ENCODE data around the gene CHCT1.
"Not testable (repeated sequence)": the region's sequence is repeated elsewhere in the genome, so short reads cannot be mapped to it uniquely, and the experiment has no call there.

CHCT1 gene

DNA sequence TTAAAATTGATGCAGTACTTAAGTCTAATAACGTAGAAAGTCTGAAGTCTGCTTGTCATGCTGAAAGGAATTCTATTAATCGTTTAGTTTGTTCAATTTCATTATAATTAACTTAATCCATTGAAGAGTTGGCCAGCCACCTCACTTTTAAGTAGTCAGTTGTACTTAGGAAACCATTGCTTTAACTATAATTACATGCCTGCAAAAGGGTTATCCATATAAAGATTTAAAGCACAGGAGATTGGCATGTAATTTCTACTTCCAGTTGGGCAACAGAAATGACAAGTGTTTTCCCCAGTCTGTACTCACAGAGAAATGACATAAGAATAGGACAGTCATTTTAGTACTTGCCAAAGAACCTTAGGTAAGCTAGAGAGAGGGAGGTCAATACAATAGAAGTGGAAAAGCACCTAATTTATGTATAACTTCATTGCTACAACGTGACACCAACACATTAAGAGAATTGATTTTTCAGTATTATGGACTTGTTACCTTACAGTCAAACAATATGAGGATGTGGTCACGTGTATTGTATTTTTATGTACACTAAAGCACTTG lies 26.7 kb upstream of the CHCT1 start:
- DNase-seq = no peak
- intact Hi-C loops (cut with DNase I) = no loop called here

DNA sequence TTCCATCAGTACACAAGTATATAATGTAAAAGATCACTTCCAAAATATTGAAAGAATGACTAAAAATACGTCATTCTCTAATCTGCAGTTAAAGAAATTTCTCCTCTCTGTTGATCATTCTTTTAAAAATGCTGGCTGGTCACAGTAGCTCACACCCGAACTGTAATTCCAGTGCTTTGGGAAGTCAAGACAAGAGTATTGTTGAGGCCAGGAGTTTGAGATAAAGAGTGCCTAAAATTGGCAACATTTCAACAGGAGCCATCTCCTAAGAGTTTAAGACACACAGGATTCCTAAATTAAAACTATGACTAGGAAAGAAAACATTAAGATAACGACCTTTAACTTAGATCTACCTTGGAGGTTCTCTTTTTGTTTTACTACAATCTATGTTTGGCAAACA lies 25.9 kb upstream of the CHCT1 start:
- DNase-seq = no peak
- intact Hi-C loops (cut with DNase I) = no loop called here

DNA sequence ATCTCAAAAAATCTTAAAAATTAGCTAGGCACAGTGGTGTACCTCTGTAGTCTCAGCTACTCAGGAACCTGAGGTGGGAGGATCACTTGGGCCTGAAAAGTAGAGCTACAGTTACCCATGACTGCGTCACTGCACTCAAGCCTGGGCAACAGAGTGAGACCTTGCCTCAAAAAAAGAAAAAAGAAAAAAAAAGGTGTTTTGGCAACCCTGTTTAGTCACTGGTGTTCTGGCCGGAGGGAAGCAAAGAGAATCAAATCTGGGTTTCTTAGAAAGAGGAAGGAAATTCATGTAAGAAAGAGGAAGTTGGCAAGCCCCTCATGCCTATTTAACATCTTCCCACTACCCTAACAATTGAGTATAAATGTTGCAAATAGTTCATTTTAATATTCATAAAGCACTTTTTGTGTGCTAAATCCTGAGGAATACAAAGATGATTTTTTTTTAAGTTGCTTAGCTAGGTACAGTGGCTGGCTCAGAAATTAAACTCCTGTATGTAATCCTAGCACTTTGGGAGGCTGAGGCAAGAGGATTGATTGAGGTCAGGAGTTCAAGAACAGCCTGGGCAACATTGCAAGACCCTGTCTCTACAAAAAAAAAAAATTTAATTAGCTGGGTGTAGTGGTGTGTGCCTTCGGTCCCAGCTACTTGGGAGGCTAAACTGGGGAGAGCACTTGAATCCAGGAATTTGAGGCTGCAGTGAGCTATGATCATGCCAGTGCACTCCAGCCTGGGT lies 23.9 kb upstream of the CHCT1 start:
- DNase-seq = no peak
- intact Hi-C loops (cut with DNase I) = no loop called here

DNA sequence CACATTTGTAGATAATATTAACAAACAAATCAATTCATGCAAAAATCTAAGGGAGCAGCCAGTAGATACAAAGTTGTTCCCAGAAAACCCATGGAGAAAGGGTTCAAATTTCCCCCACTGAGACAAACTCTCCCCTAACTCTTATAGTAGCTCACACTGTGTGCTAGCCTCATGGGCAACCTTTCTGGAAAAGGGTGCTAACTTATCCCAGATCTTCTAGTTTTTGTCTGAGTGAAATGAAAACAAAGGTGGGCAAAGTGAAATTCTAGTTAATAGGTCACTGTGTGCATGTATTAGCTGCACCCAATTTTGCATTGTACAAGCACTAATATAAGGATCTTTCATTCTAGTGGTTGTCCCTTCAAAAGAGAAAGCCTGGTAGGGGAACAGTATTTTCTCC lies 20.5 kb upstream of the CHCT1 start:
- DNase-seq = no peak
- intact Hi-C loops (cut with DNase I) = no loop called here

DNA sequence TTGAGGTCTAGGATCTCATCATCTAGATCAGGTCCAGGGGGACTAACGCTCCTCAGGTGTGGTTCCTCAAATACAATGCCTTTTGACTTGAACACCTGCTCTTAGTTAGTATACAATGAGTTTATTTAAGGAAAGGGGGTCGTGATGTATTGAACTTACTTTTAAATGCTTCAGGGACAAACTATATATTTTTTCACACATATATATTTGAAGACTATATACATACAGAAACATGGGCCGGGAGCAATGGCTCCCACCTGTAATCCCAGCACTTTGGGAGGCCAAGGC lies 18.8 kb upstream of the CHCT1 start:
- intact Hi-C loops (cut with DNase I) = no loop called here

DNA sequence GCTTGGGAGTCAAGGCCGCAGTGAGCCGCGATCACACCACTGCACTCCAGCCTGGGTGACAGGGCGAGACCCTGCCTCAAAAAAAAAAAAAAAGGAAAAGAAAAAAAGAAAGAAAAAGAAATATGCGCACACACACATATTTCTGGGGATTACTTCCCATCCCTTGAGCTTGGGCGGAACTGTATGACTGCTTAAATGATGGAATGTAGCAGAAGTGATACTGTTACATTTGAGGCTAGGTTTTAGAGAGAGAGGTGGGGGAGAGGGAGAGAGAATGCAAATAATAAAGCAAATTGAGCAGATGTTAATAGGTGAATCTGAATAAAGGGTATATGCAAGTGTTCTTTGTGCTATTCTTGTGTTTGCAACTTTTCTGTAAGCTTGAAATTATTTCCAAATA lies 18.3 kb upstream of the CHCT1 start:
- no peak for DNase-seq
- intact Hi-C loops (cut with DNase I) = no loop called here

More for the DNA sequence above, 18.8 kb upstream of the CHCT1 start:
- DNase-seq = no peak

DNA sequence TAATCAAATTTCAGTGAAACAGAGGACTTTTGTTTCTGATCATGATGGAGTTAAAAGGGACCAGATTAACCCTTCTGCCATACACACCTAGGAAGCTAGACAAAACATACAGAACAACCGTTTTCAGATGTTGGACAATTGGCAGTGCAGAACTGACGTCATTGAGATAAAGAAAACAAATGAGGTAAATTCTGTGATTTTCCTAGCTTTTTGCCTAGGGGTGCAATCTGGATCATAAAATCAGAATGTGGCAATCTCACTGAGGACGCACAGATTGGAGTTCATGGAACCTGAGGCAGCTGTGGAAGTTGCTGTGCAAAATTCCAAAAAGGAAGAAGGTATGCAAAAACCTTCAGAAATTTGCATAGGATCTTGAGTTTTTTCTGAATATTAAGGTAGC lies 15.4 kb upstream of the CHCT1 start:
- intact Hi-C loops (cut with DNase I) = no loop called here
- peak in 1 of 42 donors; percentile 12 for DNase-seq

DNA sequence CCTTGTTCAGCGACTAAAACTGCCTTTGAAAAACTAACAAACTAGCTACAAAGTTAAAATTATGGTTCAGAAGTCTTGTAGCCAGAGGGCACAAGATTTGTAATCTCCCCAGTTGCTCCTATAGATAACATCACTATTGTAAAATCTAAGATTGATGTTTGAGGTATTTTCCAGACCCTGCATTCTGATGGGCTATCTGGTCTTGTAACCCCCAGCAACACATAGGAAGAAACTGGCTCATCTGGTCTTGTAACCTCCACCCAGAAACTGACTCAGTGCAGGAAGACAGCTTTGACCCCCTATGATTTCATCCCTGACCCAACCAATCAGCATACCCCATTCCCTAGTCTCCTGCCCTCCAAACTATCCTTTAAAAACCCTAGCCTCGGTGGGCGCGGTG lies 12.3 kb upstream of the CHCT1 start:
- intact Hi-C loops (cut with DNase I) = no loop called here
- no peak for DNase-seq

DNA sequence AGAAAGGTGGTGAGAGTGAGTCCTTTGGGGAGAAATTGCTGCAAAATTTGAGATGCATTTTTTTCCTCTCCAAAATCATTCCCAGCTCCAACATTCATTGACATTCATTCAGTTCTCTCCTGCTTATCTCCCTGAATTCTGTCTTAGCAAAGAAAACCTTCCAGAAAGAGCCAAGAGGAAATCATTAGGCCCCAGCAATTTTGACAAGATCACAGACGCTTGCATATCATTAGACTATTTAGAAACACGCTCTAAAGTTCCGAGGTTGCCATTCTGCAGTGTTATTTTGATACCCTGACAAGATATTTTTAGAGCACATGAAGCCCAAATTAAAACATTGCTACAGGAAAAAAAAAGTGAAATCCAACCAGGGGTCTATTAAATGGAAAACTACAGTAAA lies 9.6 kb upstream of the CHCT1 start:
- no peak for DNase-seq

DNA sequence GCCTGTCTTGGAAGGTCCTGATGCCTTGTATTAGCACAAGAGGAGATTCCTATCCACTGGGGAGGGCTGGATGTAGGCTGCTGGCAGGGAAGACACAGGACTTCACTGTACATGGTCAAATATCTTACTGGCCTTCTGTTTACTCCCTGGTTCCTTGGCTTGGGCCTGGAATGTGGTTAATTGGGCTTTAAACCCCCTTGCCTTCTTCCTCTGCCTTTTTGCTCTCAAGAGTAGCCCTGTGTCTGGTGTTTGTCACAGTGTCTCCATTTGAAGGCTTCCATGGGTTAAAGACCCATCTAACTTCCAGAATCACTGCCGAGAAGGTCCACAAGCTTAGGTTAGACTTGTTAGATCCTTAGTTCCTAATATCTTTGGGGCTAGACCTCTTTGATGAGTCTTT lies 7.1 kb upstream of the CHCT1 start:
- intact Hi-C loops (cut with DNase I) = no loop called here
- DNase-seq = no peak

More for the DNA sequence above, 9.6 kb upstream of the CHCT1 start:
- intact Hi-C loops (cut with DNase I) = no loop called here

DNA sequence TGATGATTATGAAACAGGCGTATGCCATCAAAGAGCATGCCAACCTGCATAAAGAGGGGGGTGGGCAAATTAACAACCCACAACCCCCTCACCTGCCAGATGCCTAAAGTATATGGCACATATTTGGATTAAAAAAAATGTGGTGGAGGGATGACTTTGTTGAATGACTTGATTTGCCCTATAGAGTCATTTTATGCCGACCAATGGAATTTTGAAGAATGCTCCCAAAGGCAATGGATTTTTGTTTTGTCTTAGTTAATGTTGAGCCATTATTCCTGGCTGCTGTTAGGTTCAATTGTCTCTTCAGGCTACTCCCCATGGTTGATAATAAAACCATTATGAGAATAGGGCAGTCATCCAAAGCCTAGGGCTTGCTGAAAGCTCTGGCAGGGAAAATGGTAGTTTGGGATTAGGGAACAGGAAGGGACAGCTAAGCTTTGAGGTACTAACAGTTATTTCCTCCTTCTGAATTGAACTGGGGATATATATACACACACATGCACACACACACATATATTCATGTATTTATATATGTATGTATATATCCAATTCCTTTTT lies 5.8 kb upstream of the CHCT1 start:
- intact Hi-C loops (cut with DNase I) = no loop called here
- peak in 13 of 42 donors; percentile 23 to 75 (median 38) for DNase-seq

DNA sequence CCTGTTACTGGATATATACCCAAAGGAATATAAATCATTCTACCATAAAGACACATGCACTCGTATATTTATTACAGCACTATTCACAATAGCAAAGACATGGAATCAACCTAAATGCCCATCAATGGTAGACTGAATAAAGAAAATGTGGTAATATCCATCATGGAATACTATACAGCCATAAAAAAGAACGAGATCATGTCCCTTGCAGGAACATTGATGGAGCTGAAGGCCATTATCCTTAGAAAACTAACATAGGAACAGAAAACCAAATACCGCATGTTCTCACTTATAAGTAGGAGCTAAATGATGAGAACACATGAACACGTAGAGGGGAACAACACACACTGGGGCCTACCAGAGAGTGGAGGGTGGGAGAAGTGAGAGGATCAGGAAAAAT lies 3.3 kb upstream of the CHCT1 start:
- DNase-seq; intact Hi-C loops (cut with DNase I): not testable (repeated sequence)

DNA sequence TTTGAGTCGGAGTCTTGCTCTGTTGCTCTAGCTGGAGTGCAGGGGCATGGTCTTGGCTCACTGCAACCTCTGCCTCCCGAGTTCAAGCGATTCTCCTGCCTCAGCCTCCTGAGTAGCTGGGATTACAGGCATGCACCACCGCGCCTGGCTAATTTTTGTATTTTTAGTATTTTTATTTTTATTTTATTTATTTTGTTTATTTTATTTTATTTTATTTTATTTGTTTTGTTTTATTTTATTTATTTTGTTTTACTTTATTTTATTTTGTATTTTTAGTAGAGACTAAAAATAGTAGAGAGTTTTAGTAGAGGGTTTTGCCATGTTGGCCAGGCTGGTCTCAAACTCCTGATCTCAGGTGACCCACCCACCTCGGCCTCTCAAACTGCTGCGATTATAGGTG lies 2.4 kb upstream of the CHCT1 start:
- DNase-seq = not testable (repeated sequence)
- intact Hi-C loops (cut with DNase I) = loop anchor here (10.0 kb wide), 1 partner anchor 215 kb away; no protein-coding TSS in a partner anchor

DNA sequence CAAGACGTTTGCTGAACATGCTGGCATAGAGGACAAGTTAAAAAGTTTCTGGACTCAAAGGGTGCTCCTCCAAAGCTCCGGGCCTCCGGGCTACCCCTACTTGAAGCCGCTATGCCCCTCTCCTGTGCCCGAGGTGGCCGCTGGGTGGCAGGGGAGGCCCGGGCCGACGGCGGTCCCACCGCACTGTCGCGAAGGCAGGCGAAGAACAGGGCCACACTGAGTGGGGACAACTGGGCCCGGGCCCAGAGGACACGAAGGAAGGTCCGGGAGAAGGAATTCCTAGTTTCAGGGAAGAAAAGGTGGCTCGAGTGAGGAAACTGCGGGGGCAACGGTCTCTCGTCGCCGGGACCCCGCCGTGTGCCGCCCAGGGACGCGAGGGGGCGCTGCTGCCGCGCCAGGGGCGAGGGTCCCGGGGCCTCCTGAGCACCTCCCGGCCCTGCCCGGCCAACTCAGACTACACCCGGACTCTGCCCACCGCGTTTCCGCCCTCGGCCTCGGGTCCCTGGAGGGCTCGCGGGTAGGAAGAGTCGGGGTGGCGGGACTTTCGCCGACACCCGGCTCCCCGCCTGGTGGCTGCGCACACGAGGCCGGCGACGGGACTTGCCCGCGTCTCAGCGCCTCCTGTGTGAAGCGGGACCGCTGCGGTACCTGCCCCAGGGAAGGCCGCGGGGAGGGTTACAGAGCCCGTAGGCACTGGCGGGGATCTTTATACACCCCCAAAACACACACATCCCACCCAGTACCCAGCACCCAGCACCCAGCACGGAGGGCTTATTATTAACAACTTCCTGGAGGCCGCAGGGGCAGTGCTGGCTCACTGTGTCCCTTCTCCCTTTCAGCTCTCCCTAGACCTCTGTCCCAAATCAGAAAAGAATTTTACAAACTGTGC lies 772 bp upstream of the CHCT1 start:
- intact Hi-C loops (cut with DNase I) = loop anchor here (10.0 kb wide), 1 partner anchor 213 kb away; no protein-coding TSS in a partner anchor
- DNase-seq = peak; percentile 40 to 87 (median 74)

DNA sequence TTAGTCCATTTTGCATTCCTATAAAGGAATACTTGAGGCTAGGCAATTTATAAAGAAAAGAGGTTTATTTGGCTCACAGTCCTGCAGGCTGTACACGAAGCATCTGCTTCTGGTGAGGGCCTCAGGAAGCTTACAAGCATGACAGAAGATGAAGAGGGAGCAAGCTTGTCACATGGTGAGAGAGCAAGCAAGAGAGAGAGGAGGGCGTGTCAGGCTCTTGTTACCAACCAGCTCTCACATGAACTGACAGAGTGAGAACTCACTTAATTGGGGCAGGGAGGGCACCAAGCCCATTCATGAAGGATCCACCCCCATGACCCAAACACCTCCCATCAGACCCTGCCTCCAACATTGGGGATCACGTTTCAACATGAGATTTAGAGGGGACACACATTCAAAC lies 1.6 kb downstream of the CHCT1 start:
- intact Hi-C loops (cut with DNase I) = loop anchor here (10.0 kb wide), 1 partner anchor 211 kb away; no protein-coding TSS in a partner anchor
- DNase-seq = no peak

DNA sequence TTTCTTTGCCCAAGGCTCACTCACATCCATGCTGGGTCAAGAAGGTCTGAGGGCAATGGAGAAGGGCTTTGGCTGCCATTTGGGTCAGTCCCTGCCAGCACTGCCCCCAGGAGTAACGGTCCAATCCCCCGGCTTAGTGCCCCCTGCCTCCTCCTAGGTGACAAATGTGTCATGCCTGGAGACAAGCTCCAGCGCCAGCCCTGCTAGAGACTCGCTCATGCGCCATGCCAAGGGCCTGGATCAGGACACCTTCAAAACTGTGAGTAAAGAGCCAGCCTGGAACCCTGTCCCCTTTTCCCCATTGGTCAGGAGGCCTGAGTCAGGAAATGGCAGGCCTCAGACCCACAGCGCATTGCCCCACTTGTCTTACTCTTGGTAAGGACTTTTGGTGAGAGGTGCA lies 3.3 kb downstream of the CHCT1 start:
- intact Hi-C loops (cut with DNase I) = loop anchor here (10.0 kb wide), 1 partner anchor 209 kb away; no protein-coding TSS in a partner anchor
- DNase-seq = no peak

DNA sequence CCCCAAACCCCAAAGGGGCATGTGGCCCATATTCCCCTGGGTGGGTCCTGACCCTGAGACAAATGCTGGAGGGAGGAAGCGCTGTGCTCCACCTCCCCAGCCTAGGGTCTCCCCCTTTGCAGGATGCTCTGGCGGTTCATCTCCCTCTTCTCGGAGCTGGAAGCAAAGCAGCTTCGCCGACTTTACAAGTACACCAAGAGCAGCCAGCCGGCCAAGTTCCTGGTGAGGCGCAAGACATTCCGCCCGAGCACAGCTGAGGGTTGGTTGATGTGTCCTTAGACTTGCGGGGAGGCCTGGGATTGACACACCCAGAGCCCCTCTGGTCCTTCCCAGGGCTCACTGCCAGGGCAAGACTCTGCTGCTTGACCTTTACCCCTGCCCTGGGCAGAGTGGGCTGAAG lies 4.3 kb downstream of the CHCT1 start:
- peak in 1 of 42 donors; percentile 14 for DNase-seq
- intact Hi-C loops (cut with DNase I) = loop anchor here (10.0 kb wide), 1 partner anchor 208 kb away; no protein-coding TSS in a partner anchor

DNA sequence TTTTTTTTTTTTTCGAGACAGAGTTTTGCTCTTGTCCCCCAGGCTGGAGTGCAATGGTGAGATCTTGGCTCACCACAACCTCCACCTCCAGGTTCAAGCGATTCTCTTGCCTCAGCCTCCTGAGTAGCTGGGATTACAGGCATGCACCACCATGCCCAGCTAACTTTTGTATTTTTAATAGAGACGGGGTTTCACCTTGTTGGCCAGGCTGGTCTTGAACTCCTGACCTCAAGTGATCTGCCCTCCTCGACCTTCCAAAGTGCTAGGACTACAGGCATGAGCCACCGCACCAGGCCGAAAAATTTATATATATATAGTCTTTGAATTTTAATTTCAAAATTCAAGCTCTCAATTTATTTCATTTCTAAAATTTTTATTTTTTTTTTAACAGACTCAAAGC lies 6.2 kb downstream of the CHCT1 start:
- peak in 1 of 42 donors; percentile 18 for DNase-seq
- intact Hi-C loops (cut with DNase I) = loop anchor here (10.0 kb wide), 1 partner anchor 206 kb away; no protein-coding TSS in a partner anchor

DNA sequence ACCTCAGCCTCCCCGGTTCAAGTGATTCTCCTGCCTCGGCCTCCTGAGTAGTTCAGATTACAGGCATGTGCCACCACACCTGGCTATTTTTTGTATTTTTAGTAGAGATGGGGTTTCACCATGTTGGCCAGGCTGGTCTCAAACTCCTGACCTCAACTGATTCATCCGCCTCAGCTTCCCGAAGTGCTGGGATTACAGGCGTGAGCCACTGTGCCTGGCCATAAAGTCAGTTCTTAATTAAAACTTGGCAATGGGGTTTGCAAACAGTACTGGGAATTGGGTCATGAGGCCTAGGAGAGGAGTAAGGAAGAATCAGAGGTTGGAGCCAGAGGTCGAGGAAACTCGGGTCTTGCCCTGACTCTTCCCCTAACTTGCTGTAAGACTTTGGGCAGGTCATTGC lies 8.3 kb downstream of the CHCT1 start:
- DNase-seq = peak in 2 of 42 donors; percentile 4 to 7
- intact Hi-C loops (cut with DNase I) = loop anchor here (10.0 kb wide), 1 partner anchor 286 kb away; the partner anchor contains the start of gene CA4
